Dermis microvascular lymphatic vessel endothelial cell (primary cell): Measurements from ENCODE around the gene GATA6. TPM values are rescaled to one million over a fixed set of nuclear protein-coding genes. Genes with fewer than 3 reads are reported as not detected.
A peak's percentile ranks its signal among the peaks of the same experiment; 100 is the strongest.
"Not testable (repeated sequence)": the region's sequence is repeated elsewhere in the genome, so short reads cannot be mapped to it uniquely, and the experiment has no call there.

ENCODE experiments used
- DNase-seq, 2 donors: peaks; one replicate each; pipeline versions ENCODE4 v3.0.0 to v3.0.0-alpha.2; 2010; ENCODE audit warnings: low read depth in 2 of 2
- total RNA-seq: library from RNA; depleted of rRNA; stranded (reverse); fragments of >200 nt; gene quantifications from 2 replicates; pipeline ENCODE4 v1.2.1, GENCODE V29; 2014

The GATA6 gene
- total RNA-seq, 1 donor from 2014 or later = 0.13 TPM

DNA sequence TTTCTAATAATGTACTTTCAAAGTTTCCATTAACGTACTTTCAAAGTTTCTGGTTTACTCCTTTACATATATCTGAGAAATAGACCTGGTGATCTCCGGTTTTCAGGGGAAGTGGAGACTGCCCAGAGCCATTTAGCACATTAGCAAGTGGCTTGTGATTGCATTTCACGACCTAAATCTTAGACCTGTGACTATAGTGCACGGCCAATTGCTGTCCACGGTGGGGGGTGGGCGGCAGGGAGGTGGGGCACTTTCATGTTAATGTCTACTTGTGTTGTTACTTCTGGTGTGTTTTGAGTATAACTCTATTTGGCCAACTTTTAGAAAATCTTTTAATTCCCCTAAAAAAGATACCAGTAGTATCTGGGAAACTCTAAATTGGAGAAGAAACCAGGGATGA is 11.3 kb downstream of the GATA6 start:
- no peak for DNase-seq

DNA sequence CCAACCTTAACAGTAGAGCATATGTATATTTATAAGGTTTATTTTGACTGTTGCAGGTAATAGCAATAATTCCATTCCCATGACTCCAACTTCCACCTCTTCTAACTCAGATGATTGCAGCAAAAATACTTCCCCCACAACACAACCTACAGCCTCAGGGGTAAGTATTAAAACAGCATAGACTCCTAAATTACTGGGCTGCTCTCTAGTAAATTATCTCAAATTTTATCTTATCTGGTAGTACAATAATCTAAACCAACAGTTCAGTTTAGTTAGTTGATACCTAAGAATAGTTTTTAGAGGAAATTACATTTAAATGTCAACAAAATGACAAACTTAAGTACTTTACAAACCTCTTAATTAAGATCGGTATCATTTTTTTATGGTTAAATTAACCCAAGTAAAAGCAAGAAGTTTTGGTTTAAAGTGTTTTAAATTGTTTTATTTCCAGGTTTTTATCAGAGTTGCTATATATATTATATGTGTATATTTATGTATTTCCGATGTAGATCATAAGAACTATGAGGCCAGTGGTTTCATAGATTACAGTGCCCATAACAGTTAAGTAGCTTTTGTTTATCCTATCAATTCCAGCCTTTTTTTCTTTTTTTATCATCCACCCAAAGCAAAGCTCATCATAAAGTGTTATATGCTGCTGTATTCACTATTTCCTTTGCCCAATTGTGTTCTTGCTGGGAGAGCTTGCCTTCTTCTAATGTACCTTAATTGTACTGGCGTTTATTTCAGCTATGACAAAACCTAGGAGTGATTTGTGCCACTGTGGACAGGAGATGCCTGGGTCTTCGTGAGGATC is 13.7 kb downstream of the GATA6 start:
- no peak for DNase-seq

DNA sequence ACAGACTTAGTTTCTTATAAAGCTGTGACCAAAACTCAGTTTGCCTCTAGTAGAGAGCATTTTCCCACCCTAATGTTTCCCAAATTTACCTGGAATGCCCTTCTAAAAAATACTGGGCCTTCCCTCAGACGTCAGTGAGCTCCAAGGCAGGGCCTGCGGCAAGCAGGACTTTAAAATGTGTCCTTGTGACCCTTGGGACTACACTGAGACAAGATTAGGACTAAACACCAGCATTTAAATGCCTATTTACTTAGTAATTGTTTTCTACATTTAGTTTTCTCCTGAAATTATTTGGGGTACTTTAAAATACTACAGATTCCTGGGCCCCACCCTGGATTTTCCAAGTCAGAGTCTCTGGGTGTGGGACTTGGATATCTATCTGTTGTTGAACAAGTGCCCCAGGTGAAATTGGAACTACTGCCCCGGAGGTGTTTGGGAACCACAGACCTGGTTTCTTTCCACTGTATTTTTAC is 14.3 kb downstream of the GATA6 start:
- DNase-seq = no peak

- DNase-seq = not testable (repeated sequence)
These were observed 15.2 kb downstream of the GATA6 start for GRCh38 chr18:22184573-22184972.

- no peak for DNase-seq
These were observed 15.9 kb downstream of the GATA6 start for GRCh38 chr18:22185273-22185672.

GRCh38 chr18:22185771-22186386 is 16.5 kb downstream of the GATA6 start:
- DNase-seq = no peak

DNA sequence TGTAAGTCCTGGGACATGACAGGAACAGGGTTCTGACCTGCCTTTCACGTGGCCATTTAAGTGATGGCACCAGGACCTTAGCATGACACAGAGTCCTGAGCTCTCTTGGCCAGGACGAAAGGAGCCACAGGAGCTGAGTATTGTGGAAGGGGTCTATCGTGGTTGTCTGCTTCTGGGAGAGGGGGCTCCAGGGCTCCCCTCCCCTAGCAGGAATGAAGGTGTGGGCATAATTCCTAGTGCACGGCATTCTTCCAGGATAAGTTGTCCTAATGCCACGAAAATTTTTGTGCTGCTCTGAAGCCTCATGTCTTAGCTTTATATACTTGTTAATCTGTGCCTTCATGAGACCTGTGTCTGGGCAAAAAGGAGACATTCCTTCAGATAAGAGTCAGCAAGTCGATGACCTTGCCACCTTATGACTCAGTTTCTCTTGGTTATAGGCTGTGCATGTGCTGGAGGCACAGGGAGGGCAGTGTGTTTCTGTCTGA is 17.1 kb downstream of the GATA6 start:
- no peak for DNase-seq

DNA sequence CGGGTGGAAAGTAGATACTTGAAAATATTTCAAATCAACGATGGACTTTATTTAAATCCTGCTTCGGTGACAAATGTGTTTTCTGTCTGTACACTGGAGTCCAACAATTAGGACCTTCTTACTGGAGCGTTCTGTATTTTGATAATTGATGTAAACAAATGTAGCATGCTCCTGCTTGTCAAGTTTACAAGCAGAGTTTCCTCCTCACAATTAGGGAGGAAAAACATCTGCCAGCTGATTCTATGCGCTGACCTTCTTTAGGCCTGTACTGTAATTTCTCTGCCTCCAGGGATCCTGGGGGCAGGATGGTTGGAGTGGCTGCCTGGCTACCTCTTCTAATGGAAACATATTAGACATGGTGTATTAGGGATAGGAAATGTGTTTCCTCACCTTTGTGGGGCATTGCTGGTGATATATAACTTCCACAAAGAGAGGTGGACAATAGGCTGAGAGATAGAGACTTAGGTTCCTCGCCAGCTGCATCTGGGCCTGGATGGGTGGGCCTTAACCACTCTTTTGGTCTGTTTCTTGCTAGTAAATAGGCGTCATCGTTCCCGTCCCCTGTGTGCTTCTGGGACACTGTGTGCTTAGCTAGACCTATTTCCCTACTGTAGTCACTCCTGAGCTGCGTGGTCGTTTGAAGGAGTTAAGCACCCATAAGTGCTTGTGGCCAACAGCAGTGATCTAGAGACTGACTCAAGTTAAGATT is 19.3 kb downstream of the GATA6 start:
- no peak for DNase-seq

- no peak for DNase-seq
These were observed 20.2 kb downstream of the GATA6 start for GRCh38 chr18:22189449-22190166.

GRCh38 chr18:22191346-22191695 is 21.9 kb downstream of the GATA6 start:
- no peak for DNase-seq

DNA sequence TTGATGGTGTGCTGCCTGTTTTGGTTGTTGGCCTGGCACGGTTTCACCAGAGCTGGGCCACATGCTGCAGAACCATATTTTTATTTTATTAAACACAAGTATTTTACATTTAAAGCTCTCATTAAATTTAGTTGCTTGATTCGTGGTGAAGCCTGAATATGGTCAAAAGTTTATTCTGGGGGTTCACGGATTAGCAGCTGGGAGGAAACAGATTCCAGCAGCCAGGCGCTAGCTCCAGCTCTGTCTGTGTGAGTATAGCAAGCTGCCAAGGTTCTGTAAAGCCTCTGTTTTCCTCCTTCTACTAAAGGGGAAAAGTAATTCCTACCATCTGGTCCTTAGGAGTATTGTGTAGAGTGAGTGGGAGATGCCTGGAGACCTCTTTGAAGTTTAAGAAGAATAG is 22.5 kb downstream of the GATA6 start:
- no peak for DNase-seq

DNA sequence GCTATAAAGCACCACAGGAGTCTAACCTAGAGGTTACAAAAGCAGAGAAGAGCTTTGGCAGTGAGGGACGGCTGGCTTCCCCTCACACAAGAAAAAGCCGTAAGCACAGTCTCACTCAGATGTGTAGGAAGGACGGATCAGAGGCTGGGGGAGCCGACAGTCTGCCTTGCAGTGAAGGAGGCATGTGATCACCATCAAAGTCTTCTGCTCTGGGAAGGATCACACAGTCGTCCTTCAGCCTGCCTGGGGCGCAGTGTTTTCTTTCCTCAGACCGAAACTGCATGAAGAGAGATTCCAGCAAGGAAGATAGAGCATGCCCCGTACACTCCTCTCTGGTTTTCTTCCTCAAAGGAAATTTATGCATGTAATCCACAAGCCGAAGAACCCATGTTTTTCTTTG is 24.1 kb downstream of the GATA6 start:
- peak in 1 of 2 donors; percentile 42 for DNase-seq

DNA sequence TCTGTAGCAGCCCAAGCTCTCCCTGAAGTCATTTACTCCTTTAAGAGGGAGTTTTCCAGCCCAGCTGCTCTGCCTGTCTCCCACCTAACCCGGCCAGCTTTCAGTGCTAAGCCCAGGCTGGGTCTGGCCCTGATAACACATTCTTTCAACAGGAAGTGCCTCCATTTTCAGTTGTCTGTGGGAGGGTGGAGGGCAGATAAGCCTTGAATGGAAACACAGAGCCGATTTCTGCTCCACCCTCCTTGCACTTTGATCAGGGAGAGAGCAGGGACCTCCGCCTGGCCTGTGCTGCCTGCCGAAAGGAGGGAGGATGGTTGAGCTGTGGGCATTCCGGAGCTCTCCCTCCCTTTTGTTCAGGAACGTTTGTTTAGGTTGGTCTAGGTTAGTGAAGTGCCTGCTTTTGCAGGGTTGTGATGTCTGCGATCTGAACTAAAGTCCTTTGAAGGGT is 24.8 kb downstream of the GATA6 start:
- DNase-seq = peak in 1 of 2 donors; percentile 5

GRCh38 chr18:22195052-22195451 is 25.7 kb downstream of the GATA6 start:
- DNase-seq = no peak

DNA sequence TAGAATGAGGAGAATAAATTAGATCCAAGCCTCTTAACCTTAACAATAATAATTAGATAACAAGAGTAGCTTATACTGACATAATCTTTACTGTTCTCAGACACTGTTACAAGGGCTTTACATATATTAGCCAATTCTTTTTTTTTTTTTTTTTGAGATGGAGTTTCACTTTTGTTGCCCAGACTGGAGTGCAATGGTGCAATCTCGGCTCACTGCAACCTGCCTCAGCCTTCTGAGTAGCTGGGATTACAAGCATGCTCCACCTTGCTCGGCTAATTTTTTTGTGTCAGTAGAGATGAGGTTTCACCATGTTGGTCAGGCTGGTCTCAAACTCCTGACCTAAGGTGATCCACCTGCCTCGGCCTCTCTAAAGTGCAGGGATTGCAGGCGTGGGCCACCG is 27.6 kb downstream of the GATA6 start:
- DNase-seq = not testable (repeated sequence)

GRCh38 chr18:22197668-22198067 is 28.3 kb downstream of the GATA6 start:
- DNase-seq = no peak

DNA sequence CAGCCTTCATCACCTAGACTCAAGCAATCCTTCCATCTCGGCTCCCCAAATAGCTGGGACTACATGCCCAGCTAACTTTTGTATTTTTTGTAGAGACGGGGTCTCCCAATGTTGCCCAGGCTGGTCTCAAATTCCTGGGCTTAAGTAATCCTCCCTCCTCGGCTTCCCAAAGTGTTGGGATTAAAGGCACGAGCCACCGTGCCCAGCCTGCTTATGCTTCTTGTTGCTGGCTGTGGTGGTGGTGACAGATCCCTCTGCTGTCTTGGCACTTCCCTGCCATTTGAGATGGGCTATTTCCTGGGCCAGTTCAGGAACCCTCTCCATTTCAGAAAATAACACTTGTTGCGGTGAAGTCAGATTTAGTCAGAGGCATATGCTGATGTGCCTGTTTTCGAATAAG is 28.8 kb downstream of the GATA6 start:
- DNase-seq = no peak

DNA sequence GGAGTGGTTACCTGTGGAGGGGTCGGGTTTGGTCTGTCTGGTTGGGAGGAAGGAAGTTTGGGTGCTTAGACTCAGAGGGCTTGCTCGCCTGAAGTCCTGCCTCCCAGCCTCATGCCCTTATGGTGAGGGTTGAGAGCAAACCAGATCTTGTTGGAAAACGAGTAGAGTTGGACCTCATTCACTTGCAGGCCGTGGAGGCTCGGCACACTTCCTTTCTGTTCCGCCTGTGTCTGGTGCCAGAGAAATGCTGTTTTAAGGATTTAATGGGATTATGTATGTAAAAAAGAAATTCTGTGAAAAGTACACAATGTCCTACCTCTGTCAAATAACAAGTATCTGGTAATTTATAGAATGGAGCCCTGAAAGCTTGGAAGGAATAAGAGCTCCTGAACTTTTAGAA is 29.6 kb downstream of the GATA6 start:
- DNase-seq = no peak

DNA sequence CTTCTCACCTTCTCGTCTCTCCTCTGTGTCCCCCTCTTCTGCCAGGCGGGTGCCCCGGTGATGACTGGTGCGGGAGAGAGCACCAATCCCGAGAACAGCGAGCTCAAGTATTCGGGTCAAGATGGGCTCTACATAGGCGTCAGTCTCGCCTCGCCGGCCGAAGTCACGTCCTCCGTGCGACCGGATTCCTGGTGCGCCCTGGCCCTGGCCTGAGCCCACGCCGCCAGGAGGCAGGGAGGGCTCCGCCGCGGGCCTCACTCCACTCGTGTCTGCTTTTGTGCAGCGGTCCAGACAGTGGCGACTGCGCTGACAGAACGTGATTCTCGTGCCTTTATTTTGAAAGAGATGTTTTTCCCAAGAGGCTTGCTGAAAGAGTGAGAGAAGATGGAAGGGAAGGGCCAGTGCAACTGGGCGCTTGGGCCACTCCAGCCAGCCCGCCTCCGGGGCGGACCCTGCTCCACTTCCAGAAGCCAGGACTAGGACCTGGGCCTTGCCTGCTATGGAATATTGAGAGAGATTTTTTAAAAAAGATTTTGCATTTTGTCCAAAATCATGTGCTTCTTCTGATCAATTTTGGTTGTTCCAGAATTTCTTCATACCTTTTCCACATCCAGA is 31.3 kb downstream of the GATA6 start:
- DNase-seq = no peak

DNA sequence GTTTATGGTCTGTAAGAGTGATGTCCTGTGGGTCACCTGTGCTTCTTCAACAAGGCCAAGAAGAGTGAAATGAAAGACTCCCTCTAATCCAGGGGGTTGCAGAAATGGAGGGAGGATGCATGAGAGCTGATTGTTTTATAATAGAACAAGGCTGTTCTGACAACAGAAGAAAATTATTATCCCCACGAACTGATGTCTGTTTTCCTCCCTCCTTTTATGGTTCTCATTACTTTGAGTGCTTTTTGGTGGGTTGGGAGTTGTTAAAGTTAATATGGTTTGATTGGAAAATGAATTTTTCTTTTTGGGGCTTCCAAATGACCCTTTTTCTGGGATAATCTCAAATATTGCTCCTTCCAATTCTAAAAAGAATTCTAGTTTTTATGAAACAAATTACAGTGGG is 33.6 kb downstream of the GATA6 start:
- DNase-seq = no peak

DNA sequence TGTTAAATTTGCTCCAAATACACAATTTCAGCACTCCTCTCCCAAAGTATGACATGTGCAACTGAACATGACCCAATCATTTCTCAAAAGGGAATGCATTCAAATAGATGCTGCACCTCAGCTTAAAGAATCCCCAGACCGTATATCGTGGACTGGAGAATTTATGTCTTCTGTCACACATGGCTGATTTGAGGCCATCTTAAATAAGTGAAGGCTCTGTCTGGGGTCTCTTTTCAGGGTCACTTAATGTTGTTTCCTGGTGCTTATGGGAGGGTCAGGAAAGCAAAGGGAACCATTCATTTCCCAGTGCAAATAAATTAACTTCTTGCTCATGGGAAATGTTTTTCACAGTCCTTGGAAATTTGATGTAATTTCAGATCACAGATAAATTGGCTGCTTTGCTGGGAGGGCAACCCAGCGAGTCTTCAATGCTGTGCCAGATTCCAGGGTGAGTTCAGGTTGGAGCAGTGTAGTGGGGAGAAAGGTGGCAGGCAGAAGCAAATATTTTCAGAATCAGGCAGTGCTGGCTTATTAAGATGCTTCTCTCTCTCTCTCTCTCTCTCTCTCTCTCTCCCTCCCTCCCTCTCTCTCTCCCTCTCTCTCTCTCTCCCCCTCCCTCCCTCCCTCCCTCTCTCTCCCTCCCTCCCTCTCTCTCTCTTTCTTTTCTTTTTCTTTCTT is 34.3 kb downstream of the GATA6 start:
- DNase-seq = no peak
